T47D (cell line): ENCODE results near the gene DMD.

ENCODE experiments used
- DNase-seq, 2 experiments: peaks; one replicate each; pipeline versions ENCODE4 v3.0.0 to v3.0.0-alpha.2; 2011 to 2012; ENCODE audit warnings: low read depth in 1 of 2, low spot score in 1 of 2
- JUND ChIP-seq: IDR thresholded peaks from 2 replicates; pipeline ENCODE4 v1.6.1; 2012; ENCODE audit warnings: low read depth
- in situ Hi-C: cut with HindIII; loops from 2 replicates; pipeline ENCODE4 v1.10.0; 2016; ENCODE audit warnings: low sequenced_read_pairs, low pct_unique_long_range_greater_than_20kb

DMD gene

DNA sequence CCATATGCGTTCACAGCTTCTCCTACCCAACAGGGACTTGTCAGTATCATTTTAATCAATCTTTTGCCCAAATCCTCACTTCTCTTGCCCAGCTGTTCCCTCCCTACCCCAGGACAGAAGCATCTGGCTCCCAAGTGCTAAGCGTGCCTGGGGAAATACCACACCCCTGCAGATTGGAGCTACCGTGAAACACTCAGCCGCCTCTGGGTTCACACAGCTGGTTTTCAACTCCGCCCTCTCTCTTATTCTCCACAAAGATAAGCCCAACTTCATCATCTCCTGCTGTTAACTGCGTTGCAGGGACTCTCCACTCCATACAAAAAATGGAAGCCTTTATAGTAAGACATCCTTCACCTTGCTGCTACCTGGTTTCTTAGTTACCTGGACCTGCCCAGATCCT, 1992.2 kb downstream of the DMD start:
- in situ Hi-C loops, result no loop called here
- no peak for TF ChIP-seq JUND
- DNase-seq, result no peak

DNA sequence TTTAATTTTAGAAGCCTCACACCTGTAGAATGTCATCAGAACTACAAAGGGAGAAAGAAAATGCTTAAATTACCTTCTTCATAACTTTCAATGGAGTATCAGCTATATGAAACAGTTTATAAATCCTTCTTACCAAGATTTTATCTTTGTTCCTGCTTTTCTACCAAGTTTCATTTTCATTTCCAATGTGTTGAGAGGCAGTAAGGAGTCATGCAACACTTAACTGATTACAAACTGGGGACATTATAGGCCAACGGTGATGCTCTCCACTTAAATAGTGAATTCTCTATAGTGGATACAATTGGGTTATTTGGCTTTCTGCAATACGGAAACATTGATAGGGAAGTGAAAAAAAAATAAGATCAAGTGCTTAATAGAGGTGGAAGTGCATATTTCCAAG, 1994.3 kb downstream of the DMD start:
- no peak for DNase-seq
- no peak for TF ChIP-seq JUND
- in situ Hi-C loops, result no loop called here

DNA sequence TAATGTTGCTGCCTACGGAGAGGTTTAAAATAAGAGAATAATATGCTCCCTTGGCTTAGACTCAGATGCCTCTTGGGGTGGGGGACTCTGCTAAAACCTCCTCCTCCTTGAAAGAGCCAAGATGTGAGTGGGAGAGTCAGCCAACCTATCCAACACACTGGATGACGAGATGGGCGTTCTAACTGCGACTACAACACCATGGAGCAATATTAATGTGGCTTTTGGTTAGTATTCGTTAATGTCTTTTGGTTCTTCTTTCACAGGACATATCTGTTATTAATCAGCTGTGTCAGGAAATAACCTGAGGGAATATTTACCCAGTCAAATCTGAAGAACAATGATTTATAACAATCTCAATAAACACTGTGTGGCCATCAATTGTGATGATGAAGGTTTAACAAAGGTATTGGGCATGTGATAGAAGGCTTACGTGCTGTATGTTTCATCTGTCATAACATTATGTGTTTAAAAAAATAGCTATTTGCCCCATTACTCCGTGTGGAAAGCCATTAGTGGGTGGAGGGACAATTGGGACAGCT, 1996.0 kb downstream of the DMD start:
- in situ Hi-C loops, result no loop called here
- DNase-seq, result no peak
- no peak for TF ChIP-seq JUND

DNA sequence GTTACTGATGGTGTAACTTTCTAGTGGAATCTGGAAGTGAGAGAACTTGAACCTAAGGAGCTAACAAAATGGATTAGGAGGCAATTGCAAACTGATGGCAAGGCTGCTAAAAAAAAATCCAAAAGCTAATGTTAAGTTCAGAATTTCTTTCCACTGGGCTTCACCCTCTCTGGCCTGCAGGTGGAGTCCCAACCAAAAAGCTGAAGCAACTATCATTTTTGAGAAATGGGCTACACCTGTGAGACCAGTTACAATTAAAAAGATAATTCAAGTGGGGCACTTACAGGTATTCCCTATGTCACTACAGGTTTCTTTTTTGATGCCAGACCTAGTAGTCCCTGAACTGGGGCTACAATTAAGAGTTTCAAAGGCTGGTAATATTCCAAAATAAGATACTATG, 1997.4 kb downstream of the DMD start:
- in situ Hi-C loops, result no loop called here
- DNase-seq, result peak; percentile 7 to 47
- no peak for TF ChIP-seq JUND

DNA sequence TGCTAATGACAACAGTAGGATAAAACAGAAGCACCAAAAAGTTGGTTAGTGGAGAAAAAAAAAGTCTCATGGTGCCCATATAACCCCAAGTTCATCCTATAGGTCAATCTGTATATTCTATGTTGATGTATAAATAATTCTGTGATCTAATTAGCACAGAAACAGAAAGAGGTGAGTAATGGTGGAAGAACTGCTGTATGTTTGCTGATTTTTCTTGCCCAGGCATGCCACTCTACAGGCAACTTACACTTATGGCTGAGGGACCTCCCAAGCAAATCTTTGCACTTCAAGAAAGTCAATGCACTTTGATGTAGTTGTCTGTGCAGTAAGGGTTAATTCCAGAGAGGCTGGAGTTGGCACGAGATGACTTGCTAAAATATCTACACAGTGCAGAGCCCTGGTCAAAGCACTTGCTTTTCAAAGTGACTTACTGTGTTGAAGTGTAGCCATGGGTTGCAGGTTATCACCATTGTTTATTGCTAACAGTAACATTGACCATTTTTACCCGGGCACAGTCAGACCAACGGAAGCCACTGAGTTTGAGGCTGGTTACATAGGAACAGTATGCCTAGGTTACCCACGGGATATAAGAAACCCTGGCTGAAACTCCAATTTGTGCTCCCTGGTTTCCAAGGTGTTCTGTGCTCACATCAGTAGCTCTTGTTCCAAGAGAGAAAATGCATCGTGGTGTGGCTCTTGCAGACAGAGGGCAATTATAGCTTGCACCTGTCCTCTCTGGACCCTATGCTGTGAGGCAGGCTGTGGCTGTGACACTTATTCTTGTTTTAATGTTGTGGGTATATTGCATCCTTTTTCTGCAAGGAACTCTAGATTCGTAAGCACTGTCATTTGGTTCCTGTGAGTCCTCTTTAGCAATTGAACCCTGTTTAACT, 1998.2 kb downstream of the DMD start:
- in situ Hi-C loops, result no loop called here
- TF ChIP-seq JUND, result no peak
- no peak for DNase-seq

DNA sequence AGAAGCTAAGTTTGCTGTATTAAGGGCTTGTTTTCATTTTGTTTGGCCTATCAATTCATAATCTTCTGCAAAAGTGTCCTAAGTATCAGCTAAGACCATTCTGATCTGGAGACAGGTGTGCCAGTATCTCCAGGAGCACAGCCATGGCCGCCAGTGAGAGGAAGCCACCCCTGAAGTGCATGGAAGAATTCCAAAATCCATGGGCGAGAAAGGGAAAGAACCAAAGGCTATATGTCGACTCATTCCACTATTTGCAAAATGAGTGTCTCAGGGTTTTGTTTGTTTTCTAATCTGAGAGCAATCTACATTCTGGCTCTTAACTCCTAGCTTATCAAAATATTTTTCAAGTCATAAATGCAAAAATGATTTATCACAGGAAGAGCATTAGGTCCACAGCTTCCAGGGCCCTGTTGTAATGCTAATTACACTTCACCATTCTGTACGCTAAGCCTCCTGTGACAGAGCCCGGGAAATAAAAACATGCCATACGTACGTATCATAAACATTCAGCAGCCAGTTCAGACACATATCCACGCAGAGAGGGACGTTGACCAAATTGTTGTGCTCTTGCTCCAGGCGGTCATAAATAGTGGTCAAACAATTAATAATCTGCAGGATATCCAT, 2002.2 kb downstream of the DMD start:
- in situ Hi-C loops, result no loop called here
- DNase-seq, result no peak
- no peak for TF ChIP-seq JUND

DNA sequence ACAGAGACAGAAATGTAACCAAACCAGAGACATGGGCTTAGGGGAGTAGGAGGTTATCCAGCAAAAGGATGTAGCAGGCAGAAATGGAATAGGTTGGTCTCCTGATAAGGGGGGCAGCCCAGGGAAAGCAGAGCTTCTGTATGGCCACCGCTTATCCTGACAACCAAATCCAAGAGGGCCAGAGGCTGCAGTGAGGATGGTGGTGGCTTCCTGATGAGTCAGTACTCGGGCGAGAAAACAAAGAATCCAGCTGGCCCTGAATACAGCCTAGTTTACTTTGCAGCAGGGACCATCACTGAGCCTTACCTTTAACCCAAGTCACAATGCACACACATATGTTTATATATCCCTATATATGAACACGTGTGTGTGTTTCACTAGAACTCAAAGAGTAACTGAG, 2009.8 kb downstream of the DMD start:
- DNase-seq, result no peak
- in situ Hi-C loops, result no loop called here
- no peak for TF ChIP-seq JUND

DNA sequence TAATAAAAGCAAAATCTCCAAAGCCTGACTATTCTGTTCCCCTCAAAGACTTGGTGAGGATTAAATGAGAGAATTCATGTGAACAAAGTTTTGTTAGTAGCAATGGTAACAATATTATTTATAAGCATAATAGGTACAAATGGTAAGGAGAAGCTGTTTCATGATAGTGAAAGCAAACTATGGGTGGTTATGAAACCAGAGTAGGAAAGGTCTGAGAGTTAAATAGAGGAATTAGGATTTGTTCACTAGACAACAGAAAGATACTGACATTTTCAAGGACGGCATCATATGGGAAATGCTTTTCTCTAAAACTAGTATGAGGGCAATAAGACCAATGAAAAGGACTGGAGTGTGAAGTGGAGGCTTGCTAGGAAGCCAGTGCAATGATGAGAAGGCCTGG, 2010.9 kb downstream of the DMD start:
- no peak for DNase-seq
- in situ Hi-C loops, result no loop called here
- TF ChIP-seq JUND, result no peak

DNA sequence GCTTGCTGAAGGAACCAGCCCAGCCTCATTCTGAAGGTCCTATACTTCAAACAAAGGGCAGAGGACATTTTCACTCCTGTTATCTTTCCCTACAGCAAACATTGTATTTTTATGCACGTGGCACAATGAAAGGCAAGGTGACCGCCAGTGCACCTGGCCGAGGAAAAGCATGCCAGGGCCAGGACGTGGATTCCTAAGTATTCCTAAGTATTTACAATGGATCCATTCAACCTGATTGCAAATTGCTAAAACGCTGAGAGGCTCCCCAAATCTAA, 2011.6 kb downstream of the DMD start:
- no peak for TF ChIP-seq JUND
- in situ Hi-C loops, result no loop called here
- DNase-seq, result no peak

DNA sequence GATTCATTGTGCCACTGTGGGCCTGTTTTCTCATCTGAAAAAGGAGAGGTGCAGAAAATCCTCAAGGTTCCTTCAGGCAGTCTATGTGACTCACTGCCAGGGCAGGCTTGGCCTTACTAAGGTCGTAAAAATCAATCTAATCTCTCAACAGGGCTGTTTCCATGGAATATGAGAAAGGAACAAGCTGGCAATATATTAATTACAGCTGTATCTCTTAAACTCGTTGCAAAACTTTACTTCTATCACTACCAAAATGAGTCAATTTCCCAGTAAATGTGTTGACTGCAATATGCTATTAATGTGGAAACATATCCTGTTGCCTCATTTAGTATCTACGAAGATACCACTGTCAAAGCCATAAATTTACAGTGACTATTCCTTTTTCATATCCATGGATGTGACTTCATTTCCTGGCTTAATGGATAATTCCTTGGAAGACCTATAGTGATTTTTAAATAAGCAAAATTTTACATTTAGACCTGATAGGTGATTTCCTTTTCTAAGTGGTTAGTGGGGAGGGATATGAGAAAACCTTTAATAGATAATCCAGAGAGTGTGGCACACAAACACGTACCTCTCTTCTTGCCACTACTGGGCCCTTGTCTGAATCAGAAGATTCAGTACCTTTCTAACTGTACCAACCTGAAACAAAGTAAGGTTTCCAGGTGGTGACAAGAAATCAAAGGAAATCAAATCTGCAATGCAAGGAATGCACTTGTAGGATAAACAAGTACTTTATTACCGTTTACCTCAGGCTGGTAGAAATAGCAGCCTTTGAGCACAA, 2012.1 kb downstream of the DMD start:
- no peak for DNase-seq
- TF ChIP-seq JUND, result no peak
- in situ Hi-C loops, result no loop called here

DNA sequence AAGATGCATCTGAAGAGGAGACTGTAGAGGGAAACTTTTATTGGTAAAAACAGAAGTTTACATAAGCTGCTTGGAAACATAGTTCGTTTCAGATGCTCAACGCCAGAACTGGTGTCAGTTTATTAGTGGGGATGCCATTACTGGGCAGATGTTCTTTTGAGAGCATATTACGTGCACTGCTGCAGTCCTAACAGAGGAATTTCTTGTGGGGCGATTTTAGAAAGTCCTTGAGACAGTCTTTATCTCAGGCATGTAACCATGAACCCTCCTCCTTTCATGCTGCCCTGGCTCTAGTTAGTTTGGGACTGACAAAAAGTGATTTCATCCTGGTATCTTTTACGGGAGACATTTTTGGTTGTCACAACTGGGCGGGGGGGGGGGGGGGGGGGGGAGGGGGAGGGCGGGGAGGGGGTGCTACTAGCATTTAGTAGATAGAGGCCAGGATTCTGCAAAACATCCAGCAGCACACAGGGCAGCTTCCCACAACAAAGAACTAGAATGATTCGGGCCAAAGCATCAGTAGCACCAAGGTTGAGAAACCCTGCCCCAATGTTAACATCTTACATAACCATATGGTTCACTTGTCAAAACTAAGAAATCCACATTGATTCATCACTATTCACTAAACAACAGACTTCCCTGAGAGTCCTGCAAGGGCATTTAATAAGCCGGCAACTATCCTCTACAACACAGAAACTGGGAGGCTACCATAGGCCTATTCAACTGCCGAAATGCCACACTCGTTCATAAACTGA, 2021.0 kb downstream of the DMD start:
- TF ChIP-seq JUND, result no peak
- DNase-seq, result no peak
- in situ Hi-C loops, result no loop called here

DNA sequence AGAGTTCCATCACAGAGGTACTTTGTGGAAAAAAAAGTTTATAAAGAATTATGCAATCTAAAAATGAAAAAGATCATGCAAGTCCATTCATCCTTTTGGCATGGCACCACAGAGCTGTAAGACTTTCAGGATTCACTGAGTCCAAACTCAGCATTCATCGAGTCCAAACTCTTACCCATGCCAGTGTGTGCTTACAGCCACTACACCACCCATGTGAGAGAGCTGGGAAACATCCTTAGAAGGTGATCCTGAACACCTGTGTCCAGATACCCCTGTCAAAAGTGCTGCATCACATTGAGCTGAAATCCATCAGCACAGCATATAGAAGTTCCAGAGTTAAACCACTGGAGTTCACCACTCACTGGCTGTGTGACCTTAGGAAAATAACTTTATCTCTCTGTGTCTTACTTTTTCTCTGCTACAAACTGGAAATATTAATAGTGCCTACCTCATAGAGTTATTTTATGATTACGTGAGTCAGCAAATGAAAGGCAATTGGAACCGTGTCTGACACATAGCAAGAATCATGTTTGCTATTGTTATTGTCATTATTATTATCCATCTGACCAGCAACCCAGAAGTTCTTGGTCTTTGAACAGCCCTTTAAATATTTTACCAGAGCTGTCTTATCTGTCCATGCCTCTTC, 2024.5 kb downstream of the DMD start:
- TF ChIP-seq JUND, result no peak
- in situ Hi-C loops, result no loop called here
- DNase-seq, result no peak
